KOPT-K1 (cell line): ENCODE measurements around the gene AARS2.

Experiments
- H3K27ac ChIP-seq: fragments of 200-600 bp; sonication (generic); 2 replicates; pipeline ENCODE4 v1.5.1; 2016; ENCODE audit warnings: antibody characterized with exemption, mild to moderate bottlenecking, low read depth, low read length; ENCODE audit not compliant: poor library complexity, severe bottlenecking
- H3K36me3 ChIP-seq: fragments of 200-600 bp; sonication (generic); 2 replicates; pipeline ENCODE4 v1.5.1; 2017; ENCODE audit warnings: antibody characterized with exemption, mild to moderate bottlenecking, low read length, moderate library complexity; ENCODE audit not compliant: insufficient read depth
- H3K9me3 ChIP-seq: fragments of 200-600 bp; sonication (generic); 2 replicates; pipeline ENCODE4 v1.5.1; 2017; ENCODE audit warnings: antibody characterized with exemption, low read length, mild to moderate bottlenecking; ENCODE audit not compliant: insufficient read depth, poor library complexity, severe bottlenecking

AARS2 gene

GRCh38 chr6:44257025-44257752 lies 56.0 kb downstream of the AARS2 start, which contains the start of gene SLC35B2:
Gene SLC35B2, minus strand, starts transcription at chr6:44257528. Its CDS starts 118 bp downstream, at chr6:44257410.
- H3K36me3 ChIP-seq = peaks cover 69% of the 10 kb centered on the region
- no peaks in the 10 kb centered on the region for H3K9me3 ChIP-seq
- H3K27ac ChIP-seq = peak within 1 kb of the TSS; percentile 75

- Histone ChIP-seq H3K36me3 (peaks cover 70% of the 10 kb centered on the region), H3K27ac (peak overlapping the region; percentile 75), H3K9me3 (no peaks in the 10 kb centered on the region)
Measured at GRCh38 chr6:44256775-44257024, 56.4 kb downstream of the AARS2 start.

GRCh38 chr6:44255871-44256774 lies 57.0 kb downstream of the AARS2 start:
- Histone ChIP-seq H3K27ac (peak overlapping the region; percentile 75), H3K9me3 (no peaks in the 10 kb centered on the region), H3K36me3 (peaks cover 71% of the 10 kb centered on the region)

- peak overlapping the region; percentile 75 for H3K27ac ChIP-seq
- no peaks in the 10 kb centered on the region for H3K9me3 ChIP-seq
Measured at GRCh38 chr6:44255105-44255808, 57.9 kb downstream of the AARS2 start.

GRCh38 chr6:44254191-44255104 lies 58.7 kb downstream of the AARS2 start:
- Histone ChIP-seq H3K9me3 (no peaks in the 10 kb centered on the region), H3K36me3 (peaks cover 72% of the 10 kb centered on the region), H3K27ac (no peak overlapping the region)

More at GRCh38 chr6:44255105-44255808, 57.9 kb downstream of the AARS2 start:
- H3K36me3 ChIP-seq = peaks cover 72% of the 10 kb centered on the region

- H3K9me3 ChIP-seq = no peaks in the 10 kb centered on the region
- no peak overlapping the region for H3K27ac ChIP-seq
Measured at GRCh38 chr6:44253307-44254101, 59.6 kb downstream of the AARS2 start.

GRCh38 chr6:44251576-44252524 lies 61.3 kb downstream of the AARS2 start:
- Histone ChIP-seq H3K36me3 (peaks cover 85% of the 10 kb centered on the region), H3K27ac (no peak overlapping the region)

More at GRCh38 chr6:44253307-44254101, 59.6 kb downstream of the AARS2 start:
- peaks cover 74% of the 10 kb centered on the region for H3K36me3 ChIP-seq

GRCh38 chr6:44250718-44251123 lies 62.4 kb downstream of the AARS2 start:
- H3K27ac ChIP-seq = no peak overlapping the region
- peaks cover 84% of the 10 kb centered on the region for H3K36me3 ChIP-seq
- H3K9me3 ChIP-seq = no peaks in the 10 kb centered on the region

More at GRCh38 chr6:44251576-44252524, 61.3 kb downstream of the AARS2 start:
- no peaks in the 10 kb centered on the region for H3K9me3 ChIP-seq

- H3K36me3 ChIP-seq = peaks cover 79% of the 10 kb centered on the region
- no peak overlapping the region for H3K27ac ChIP-seq
- no peaks in the 10 kb centered on the region for H3K9me3 ChIP-seq
Measured at GRCh38 chr6:44250067-44250717, 63.0 kb downstream of the AARS2 start.
